Fibroblast of lung (primary cell): ENCODE results near the gene GNAO1.

Source experiments
- CTCF ChIP-seq, 2 donors: IDR thresholded peaks in 1 of 2; conservative IDR thresholded peaks in 1 of 2; 1 replicate in 1 of 2; 2 replicates in 1 of 2; pipeline ENCODE4 v1.5.1; 2011 to 2012; ENCODE audit warnings: low read length in 2 of 2, control low read depth in 1 of 2, inconsistent platforms in 1 of 2, low read depth in 1 of 2, mild to moderate bottlenecking in 1 of 2
- EZH2 ChIP-seq: IDR thresholded peaks from 2 replicates; pipeline ENCODE4 v1.5.1; 2012; ENCODE audit warnings: low read length, control low read depth, mild to moderate bottlenecking; ENCODE audit errors: missing control alignments

GRCh38 chr16:56303880-56304279 lies 112.6 kb downstream of the GNAO1 start:
- TF ChIP-seq CTCF (conservative IDR thresholded peaks at IDR 0.05 in 1 of 2, IDR thresholded peaks at IDR 0.05 in 1 of 2; ENCODE audit: low read depth in 1 of 2, low read length in 2 of 2) (no peak), EZH2 (no peak)
